ENCODE data around the gene SWAP70. TPM values are rescaled to one million over a fixed set of nuclear protein-coding genes. Genes with fewer than 3 reads are reported as not detected.

The SWAP70 gene
- total and polyA plus RNA-seq, 5 donors: 10.4 to 30.1 (median 20.5) TPM

GRCh38 chr11:9672288-9672916 is 8.5 kb downstream of the SWAP70 start:
- ATAC-seq (no peak), DNase-seq (no peak)
- H3K9me3 ChIP-seq (ENCODE audit: control insufficient read depth, low read length): no peaks in the 10 kb centered on the region
- intact Hi-C loops (cut with DNase I): no loop called here
- H3K27ac ChIP-seq (ENCODE audit: low read length): no peak overlapping the region
- H3K4me3 ChIP-seq (ENCODE audit: low read length): no peak overlapping the region
- no peaks in the 10 kb centered on the region for H3K27me3 ChIP-seq (ENCODE audit: control insufficient read depth, insufficient read depth)
- peaks cover 3% of the 10 kb centered on the region for H3K4me1 ChIP-seq (ENCODE audit: control insufficient read depth, insufficient read depth, low read length)
- WGBS: 78% methylated on average over 3 of the region's 3 CpGs

DNA sequence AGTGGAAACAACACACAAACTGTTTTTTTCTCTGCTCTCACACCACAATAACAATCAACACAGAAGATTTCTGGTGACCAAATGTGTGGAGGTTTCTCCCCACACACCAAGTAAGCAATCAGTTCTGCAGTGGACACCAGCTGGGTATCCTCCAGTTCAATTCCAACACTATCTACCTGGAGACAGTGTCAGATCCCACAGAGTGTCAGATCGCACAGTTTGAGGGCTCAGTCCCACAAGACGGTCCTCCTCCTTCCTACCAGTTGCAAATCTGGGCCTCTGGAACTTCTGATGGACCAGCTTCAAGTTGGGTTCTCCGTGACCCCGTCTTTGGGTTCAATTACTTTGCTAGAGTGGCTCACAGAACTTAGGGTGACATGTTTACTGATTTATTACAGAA is 9.0 kb downstream of the SWAP70 start:
- Histone ChIP-seq H3K4me3 (ENCODE audit: low read length) (no peak overlapping the region), H3K9me3 (ENCODE audit: control insufficient read depth, low read length) (no peaks in the 10 kb centered on the region), H3K27me3 (ENCODE audit: control insufficient read depth, insufficient read depth) (no peaks in the 10 kb centered on the region), H3K4me1 (ENCODE audit: control insufficient read depth, insufficient read depth, low read length) (peaks cover 3% of the 10 kb centered on the region), H3K27ac (ENCODE audit: low read length) (no peak overlapping the region)
- DNase-seq (no peak), ATAC-seq (no peak)
- 94% methylated on average over 4 of the region's 4 CpGs for WGBS
- intact Hi-C loops (cut with DNase I): no loop called here

- DNase-seq (no peak), ATAC-seq (no peak)
- 40% methylated on average over 3 of the region's 3 CpGs for WGBS
- Histone ChIP-seq H3K27me3 (ENCODE audit: control insufficient read depth, insufficient read depth) (no peaks in the 10 kb centered on the region), H3K27ac (ENCODE audit: low read length) (no peak overlapping the region), H3K4me1 (ENCODE audit: control insufficient read depth, insufficient read depth, low read length) (peaks cover 6% of the 10 kb centered on the region), H3K4me3 (ENCODE audit: low read length) (no peak overlapping the region), H3K9me3 (ENCODE audit: control insufficient read depth, low read length) (no peaks in the 10 kb centered on the region)
- intact Hi-C loops (cut with DNase I): no loop called here
Measured at GRCh38 chr11:9675691-9676090, 11.8 kb downstream of the SWAP70 start.

- intact Hi-C loops (cut with DNase I): no loop called here
- peaks cover 10% of the 10 kb centered on the region for H3K4me1 ChIP-seq (ENCODE audit: control insufficient read depth, insufficient read depth, low read length)
- H3K27me3 ChIP-seq (ENCODE audit: control insufficient read depth, insufficient read depth): no peaks in the 10 kb centered on the region
- H3K27ac ChIP-seq (ENCODE audit: low read length): no peak overlapping the region
- no peaks in the 10 kb centered on the region for H3K9me3 ChIP-seq (ENCODE audit: control insufficient read depth, low read length)
- ATAC-seq (no peak), DNase-seq (no peak)
- no peak overlapping the region for H3K4me3 ChIP-seq (ENCODE audit: low read length)
Measured at GRCh38 chr11:9677951-9678350, 14.1 kb downstream of the SWAP70 start.

DNA sequence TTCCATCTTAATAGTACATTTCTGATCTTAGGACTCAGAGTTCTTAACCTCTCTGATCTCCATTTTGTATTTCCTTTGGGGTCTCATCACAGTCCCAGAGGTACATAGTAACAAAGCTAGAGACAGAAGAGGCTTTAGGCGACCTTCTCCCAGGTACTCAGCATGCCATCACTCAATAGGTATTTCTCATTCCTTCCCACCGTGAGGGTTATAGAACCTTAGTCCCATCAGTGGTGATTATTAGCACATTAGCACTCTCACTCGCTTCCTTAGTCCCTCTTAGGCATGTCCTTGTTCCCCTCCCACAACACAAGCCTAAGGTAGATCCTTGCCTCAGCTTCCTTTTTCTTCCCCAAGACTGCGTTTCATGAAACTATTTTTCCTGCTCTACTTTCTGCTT is 14.7 kb downstream of the SWAP70 start:
- 83% methylated on average over 4 of the region's 4 CpGs for WGBS
- DNase-seq: no peak
- Histone ChIP-seq H3K27me3 (ENCODE audit: control insufficient read depth, insufficient read depth) (no peaks in the 10 kb centered on the region), H3K4me3 (ENCODE audit: low read length) (no peak overlapping the region), H3K27ac (ENCODE audit: low read length) (no peak overlapping the region), H3K9me3 (ENCODE audit: control insufficient read depth, low read length) (no peaks in the 10 kb centered on the region), H3K4me1 (ENCODE audit: control insufficient read depth, insufficient read depth, low read length) (peaks cover 9% of the 10 kb centered on the region)
- intact Hi-C loops (cut with DNase I): no loop called here
- no peak for ATAC-seq

- intact Hi-C loops (cut with DNase I): no loop called here
- peaks cover 9% of the 10 kb centered on the region for H3K4me1 ChIP-seq (ENCODE audit: control insufficient read depth, insufficient read depth, low read length)
Measured at GRCh38 chr11:9680028-9680427, 16.2 kb downstream of the SWAP70 start.

GRCh38 chr11:9681583-9682372 is 17.9 kb downstream of the SWAP70 start:
- no peak for ATAC-seq
- no peaks in the 10 kb centered on the region for H3K9me3 ChIP-seq (ENCODE audit: control insufficient read depth, low read length)
- peaks cover 9% of the 10 kb centered on the region for H3K4me1 ChIP-seq (ENCODE audit: control insufficient read depth, insufficient read depth, low read length)
- no peak for DNase-seq
- WGBS: 81% methylated on average over 2 of the region's 2 CpGs
- H3K27me3 ChIP-seq (ENCODE audit: control insufficient read depth, insufficient read depth): no peaks in the 10 kb centered on the region
- intact Hi-C loops (cut with DNase I): no loop called here
- no peak overlapping the region for H3K4me3 ChIP-seq (ENCODE audit: low read length)
- H3K27ac ChIP-seq (ENCODE audit: low read length): no peak overlapping the region

More at GRCh38 chr11:9680028-9680427, 16.2 kb downstream of the SWAP70 start:
- ATAC-seq (no peak), DNase-seq (no peak)
- Histone ChIP-seq H3K27me3 (ENCODE audit: control insufficient read depth, insufficient read depth) (no peaks in the 10 kb centered on the region), H3K27ac (ENCODE audit: low read length) (no peak overlapping the region), H3K9me3 (ENCODE audit: control insufficient read depth, low read length) (no peaks in the 10 kb centered on the region), H3K4me3 (ENCODE audit: low read length) (no peak overlapping the region)
- 94% methylated on average over 4 of the region's 4 CpGs for WGBS

GRCh38 chr11:9687711-9688477 is 24.0 kb downstream of the SWAP70 start:
- intact Hi-C loops (cut with DNase I): no loop called here
- no peak overlapping the region for H3K4me3 ChIP-seq (ENCODE audit: low read length)
- peak overlapping the region; percentile 62 for H3K27ac ChIP-seq (ENCODE audit: low read length)
- H3K9me3 ChIP-seq (ENCODE audit: control insufficient read depth, low read length): no peaks in the 10 kb centered on the region
- 73% methylated on average over 2 of the region's 2 CpGs for WGBS
- peak in 1 of 3 donors; percentile 62 for DNase-seq
- H3K4me1 ChIP-seq (ENCODE audit: control insufficient read depth, insufficient read depth, low read length): peaks cover 7% of the 10 kb centered on the region
- ATAC-seq: no peak
- H3K27me3 ChIP-seq (ENCODE audit: control insufficient read depth, insufficient read depth): no peaks in the 10 kb centered on the region

DNA sequence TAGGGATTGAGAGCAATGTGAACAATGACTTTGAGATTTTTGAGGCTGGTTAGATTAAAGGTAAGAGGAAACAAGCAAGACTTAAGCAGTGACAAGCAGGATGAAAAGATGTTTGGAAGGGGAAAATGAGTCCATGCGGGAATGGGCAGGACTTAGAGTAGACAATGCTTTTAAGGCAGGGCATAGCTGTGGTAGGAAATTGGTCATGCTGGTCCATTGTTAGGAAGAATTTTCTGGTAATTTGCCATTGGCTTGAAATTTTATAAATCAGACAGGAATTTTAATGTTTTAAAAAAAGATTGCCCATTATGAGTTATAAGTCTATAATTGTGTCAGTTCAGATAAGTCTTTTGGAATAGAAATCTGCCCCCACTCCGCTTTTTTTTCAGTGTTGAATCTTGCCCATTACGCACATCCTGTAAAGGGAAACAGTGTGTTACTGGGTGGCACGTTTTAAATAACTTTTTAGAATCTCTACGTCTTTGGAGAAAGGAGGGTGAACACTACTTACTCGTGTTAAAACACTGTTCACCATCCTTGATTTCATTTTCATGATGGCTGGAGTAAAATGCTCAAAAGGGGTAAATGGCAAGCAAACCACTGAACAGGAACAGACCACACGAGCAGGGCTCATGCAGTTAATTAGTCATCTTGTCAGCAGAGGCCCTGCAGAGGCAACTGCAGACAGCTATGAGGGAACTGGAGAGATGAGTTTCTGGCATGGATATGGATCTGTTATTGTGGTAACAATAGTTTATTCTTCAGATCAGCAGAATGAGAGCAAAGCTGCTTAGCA is 25.0 kb downstream of the SWAP70 start:
- peaks cover 7% of the 10 kb centered on the region for H3K4me1 ChIP-seq (ENCODE audit: control insufficient read depth, insufficient read depth, low read length)
- no peaks in the 10 kb centered on the region for H3K27me3 ChIP-seq (ENCODE audit: control insufficient read depth, insufficient read depth)
- WGBS: 36% methylated on average over 7 of the region's 7 CpGs
- DNase-seq: no peak
- intact Hi-C loops (cut with DNase I): no loop called here
- H3K4me3 ChIP-seq (ENCODE audit: low read length): no peak overlapping the region
- ATAC-seq: peak; percentile 78 to 92
- peak overlapping the region; percentile 49 for H3K27ac ChIP-seq (ENCODE audit: low read length)
- H3K9me3 ChIP-seq (ENCODE audit: control insufficient read depth, low read length): no peaks in the 10 kb centered on the region

- Histone ChIP-seq H3K4me3 (ENCODE audit: low read length) (no peak overlapping the region), H3K9me3 (ENCODE audit: control insufficient read depth, low read length) (no peaks in the 10 kb centered on the region), H3K27me3 (ENCODE audit: control insufficient read depth, insufficient read depth) (no peaks in the 10 kb centered on the region), H3K27ac (ENCODE audit: low read length) (peak overlapping the region; percentile 88), H3K4me1 (ENCODE audit: control insufficient read depth, insufficient read depth, low read length) (peaks cover 7% of the 10 kb centered on the region)
- DNase-seq (peak in 1 of 3 donors; percentile 59), ATAC-seq (peak; percentile 48 to 74)
- intact Hi-C loops (cut with DNase I): no loop called here
- WGBS: 48% methylated on average over 5 of the region's 5 CpGs
Measured at GRCh38 chr11:9689721-9690120, 25.8 kb downstream of the SWAP70 start.
